Astrocyte (in vitro differentiated cells and primary cell): Measurements from ENCODE around the gene VENTX.

Source experiments
- CTCF ChIP-seq: IDR thresholded peaks from 2 replicates; pipeline ENCODE4 v1.5.1; 2011; ENCODE audit warnings: low read depth, mild to moderate bottlenecking, inconsistent platforms, low read length, moderate library complexity; ENCODE audit not compliant: insufficient read depth
- EZH2 ChIP-seq: IDR thresholded peaks from 2 replicates; pipeline ENCODE4 v1.6.1; 2012; ENCODE audit warnings: mild to moderate bottlenecking, low read length, inconsistent platforms; ENCODE audit not compliant: insufficient read depth

GRCh38 chr10:133238466-133238804 lies 780 bp downstream of the VENTX start:
- TF ChIP-seq EZH2 (no peak), CTCF (no peak)
